IMR-90 (cell line): Measurements from ENCODE around the gene PRLR. TPM values are rescaled to one million over a fixed set of nuclear protein-coding genes. Genes with fewer than 3 reads are reported as not detected.

Experiments used
- polyA plus RNA-seq, 3 experiments: library from polyadenylated mRNA; depleted of rRNA; stranded (reverse); fragments of >200 nt; gene quantifications; 2 replicates each; pipeline ENCODE4 v1.2.3, GENCODE V29; 2012; ENCODE audit warnings: low replicate concordance in 1 of 3
- total RNA-seq: library from RNA; depleted of rRNA; stranded (reverse); fragments of >200 nt; gene quantifications from 2 replicates; pipeline ENCODE4 v1.2.3, GENCODE V29; 2012; rRNA removed

The PRLR gene
- total and polyA plus RNA-seq, 2 of the 4 experiments (the other 2 are of a cell fraction) = 0.24 to 0.54 TPM

Other genes starting within 250 kb of the PRLR start
- not detected in 2 replicates for gene AGXT2, start 182.5 kb downstream of the PRLR start, total RNA-seq
- not detected in 2 replicates for gene AGXT2, start 182.5 kb downstream of the PRLR start, polyA plus RNA-seq (2012; rRNA removed)